Right lobe of liver (tissue), 4 donors: Measurements from ENCODE around the gene FUT4.

Source experiments
- POLR2A ChIP-seq: fragments of 450-650 bp; IDR thresholded peaks from one replicate; pipeline ENCODE4 v1.6.1; 2017; ENCODE audit warnings: antibody characterized with exemption, mild to moderate bottlenecking
- TF ChIP-seq, protein P1 (sequence below), 4 donors: fragments of 200-600 bp in 3 of 4; fragments of 450-650 bp in 1 of 4; IDR thresholded peaks; one replicate each; pipeline versions ENCODE4 v1.5.1 to v1.8.0; 2016 to 2022; ENCODE audit warnings: antibody characterized with exemption in 4 of 4, mild to moderate bottlenecking in 2 of 4
- donor health status: DM: no; HTN: no; CAD: no.
- donor health status: DM: no; HTN: no; CAD: no.
- donor health status: DM: no; HTN: yes; CAD: no.

DNA sequence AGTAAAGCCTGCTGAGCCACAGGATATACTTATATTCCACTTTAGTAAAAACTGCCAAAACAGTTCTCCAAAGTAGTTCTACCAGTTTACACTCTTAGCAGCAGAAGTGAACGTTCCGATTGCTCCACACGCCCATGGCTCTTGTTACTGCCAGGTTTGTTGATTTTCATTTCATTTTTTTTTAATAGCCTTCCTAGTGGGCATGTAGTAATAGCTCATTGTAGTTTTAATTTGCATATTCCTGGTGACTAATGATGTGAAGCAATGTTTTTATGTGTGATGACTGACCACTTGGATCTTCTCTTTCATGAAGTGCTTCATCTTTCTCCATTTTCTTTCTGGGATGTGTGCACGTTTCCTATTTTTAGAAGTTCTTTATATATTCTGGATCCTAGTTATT, 36.2 kb upstream of the FUT4 start:
- TF ChIP-seq, protein P1, sequence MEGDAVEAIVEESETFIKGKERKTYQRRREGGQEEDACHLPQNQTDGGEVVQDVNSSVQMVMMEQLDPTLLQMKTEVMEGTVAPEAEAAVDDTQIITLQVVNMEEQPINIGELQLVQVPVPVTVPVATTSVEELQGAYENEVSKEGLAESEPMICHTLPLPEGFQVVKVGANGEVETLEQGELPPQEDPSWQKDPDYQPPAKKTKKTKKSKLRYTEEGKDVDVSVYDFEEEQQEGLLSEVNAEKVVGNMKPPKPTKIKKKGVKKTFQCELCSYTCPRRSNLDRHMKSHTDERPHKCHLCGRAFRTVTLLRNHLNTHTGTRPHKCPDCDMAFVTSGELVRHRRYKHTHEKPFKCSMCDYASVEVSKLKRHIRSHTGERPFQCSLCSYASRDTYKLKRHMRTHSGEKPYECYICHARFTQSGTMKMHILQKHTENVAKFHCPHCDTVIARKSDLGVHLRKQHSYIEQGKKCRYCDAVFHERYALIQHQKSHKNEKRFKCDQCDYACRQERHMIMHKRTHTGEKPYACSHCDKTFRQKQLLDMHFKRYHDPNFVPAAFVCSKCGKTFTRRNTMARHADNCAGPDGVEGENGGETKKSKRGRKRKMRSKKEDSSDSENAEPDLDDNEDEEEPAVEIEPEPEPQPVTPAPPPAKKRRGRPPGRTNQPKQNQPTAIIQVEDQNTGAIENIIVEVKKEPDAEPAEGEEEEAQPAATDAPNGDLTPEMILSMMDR (IDR thresholded peaks at IDR 0.05), result no peak
- TF ChIP-seq POLR2A, result no peak
